ENCODE results near the gene MYH3.

Gene MYH3

GRCh38 chr17:10687499-10687898, 30.4 kb upstream of the MYH3 start:
- TF ChIP-seq CTCF (IDR thresholded peaks at IDR 0.05; ENCODE audit: insufficient read depth, low read length) (no peak), SPI1 (IDR thresholded peaks at IDR 0.05; ENCODE audit: borderline replicate concordance, low read depth) (no peak), GABPA (IDR thresholded peaks at IDR 0.05; ENCODE audit: low read depth) (no peak), REST (IDR thresholded peaks at IDR 0.05; ENCODE audit: insufficient replicate concordance, low read depth) (no peak), POLR2AphosphoS5 (IDR thresholded peaks at IDR 0.05; ENCODE audit: low read depth) (no peak)
- H3K4me3 ChIP-seq (replicated peaks; ENCODE audit: insufficient read depth, low read length): no peak overlapping the region
- no peak for DNase-seq (ENCODE audit: low read depth in 1 of 2, low spot score in 1 of 2)
- H3K27ac ChIP-seq (replicated peaks): no peak overlapping the region
- no peaks in the 10 kb centered on the region for H3K27me3 ChIP-seq (ENCODE audit: insufficient read depth, poor library complexity, severe bottlenecking)

DNA sequence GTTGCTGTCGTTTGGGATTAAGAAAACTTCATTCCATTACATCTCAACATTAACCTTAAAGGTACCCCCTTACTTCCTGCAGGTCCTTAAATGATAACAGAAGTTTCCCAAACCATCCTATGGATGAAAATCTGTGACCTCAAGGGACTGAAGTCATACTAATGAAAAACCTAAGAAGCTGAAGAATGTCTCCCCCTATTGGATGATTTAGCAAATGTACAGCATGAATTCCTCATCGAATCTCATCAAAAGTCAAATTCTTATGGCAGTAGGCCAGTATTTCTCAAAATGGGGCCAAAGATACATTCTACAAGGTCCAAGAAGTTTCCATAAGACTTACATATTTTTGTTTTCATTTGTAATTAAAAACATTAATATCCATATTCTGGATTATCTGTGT, 26.7 kb upstream of the MYH3 start:
- Histone ChIP-seq H3K27me3 (ENCODE audit: insufficient read depth, poor library complexity, severe bottlenecking) (no peaks in the 10 kb centered on the region), H3K4me3 (replicated peaks; ENCODE audit: insufficient read depth, low read length) (no peak overlapping the region), H3K27ac (replicated peaks) (no peak overlapping the region)
- no peak for DNase-seq (ENCODE audit: low read depth in 1 of 2, low spot score in 1 of 2)
- TF ChIP-seq SPI1 (IDR thresholded peaks at IDR 0.05; ENCODE audit: borderline replicate concordance, low read depth) (no peak), CTCF (IDR thresholded peaks at IDR 0.05; ENCODE audit: insufficient read depth, low read length) (peak; percentile 4)

DNA sequence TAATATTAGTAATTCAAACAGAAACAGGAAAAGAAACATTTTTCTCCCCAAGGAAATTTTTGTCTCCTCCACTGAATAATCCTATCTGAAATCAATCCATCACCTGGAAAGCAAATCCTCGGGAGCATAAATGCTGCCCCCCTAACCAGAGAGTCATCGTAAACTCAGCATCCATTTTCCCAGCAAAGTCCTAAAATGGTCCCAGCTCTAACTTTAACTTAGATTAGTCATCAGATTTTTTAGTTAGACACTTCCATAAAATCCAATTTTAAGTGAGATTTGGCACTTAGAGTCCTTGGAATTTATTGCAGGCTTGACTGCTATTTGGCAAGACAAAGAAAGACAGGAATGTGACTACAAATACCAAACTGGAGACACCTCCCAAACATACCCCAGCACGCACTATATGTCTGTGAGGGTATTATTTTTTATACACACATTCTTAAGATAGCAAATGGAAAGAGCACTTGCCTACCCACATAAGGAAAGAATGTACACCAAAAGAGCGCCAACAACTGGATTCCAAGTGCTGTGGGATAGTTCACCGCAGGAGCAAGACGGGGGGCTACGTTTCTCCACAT, 24.8 kb upstream of the MYH3 start:
- Histone ChIP-seq H3K4me3 (replicated peaks; ENCODE audit: insufficient read depth, low read length) (no peak overlapping the region), H3K27ac (replicated peaks) (no peak overlapping the region), H3K27me3 (ENCODE audit: insufficient read depth, poor library complexity, severe bottlenecking) (no peaks in the 10 kb centered on the region)
- DNase-seq (ENCODE audit: low read depth in 1 of 2, low spot score in 1 of 2): no peak
- TF ChIP-seq REST (IDR thresholded peaks at IDR 0.05; ENCODE audit: insufficient replicate concordance, low read depth): no peak
- TF ChIP-seq GABPA (IDR thresholded peaks at IDR 0.05; ENCODE audit: low read depth): no peak
- no peak for TF ChIP-seq POLR2AphosphoS5 (IDR thresholded peaks at IDR 0.05; ENCODE audit: low read depth)
- TF ChIP-seq SPI1 (IDR thresholded peaks at IDR 0.05; ENCODE audit: borderline replicate concordance, low read depth): no peak
- no peak for TF ChIP-seq CTCF (IDR thresholded peaks at IDR 0.05; ENCODE audit: insufficient read depth, low read length)

- H3K27ac ChIP-seq (replicated peaks): no peak overlapping the region
- no peak for DNase-seq (ENCODE audit: low read depth in 1 of 2, low spot score in 1 of 2)
Observed at GRCh38 chr17:10674704-10675103, 17.6 kb upstream of the MYH3 start.

More at GRCh38 chr17:10674704-10675103, 17.6 kb upstream of the MYH3 start:
- TF ChIP-seq CTCF (IDR thresholded peaks at IDR 0.05; ENCODE audit: insufficient read depth, low read length) (no peak), GABPA (IDR thresholded peaks at IDR 0.05; ENCODE audit: low read depth) (no peak), REST (IDR thresholded peaks at IDR 0.05; ENCODE audit: insufficient replicate concordance, low read depth) (no peak), POLR2AphosphoS5 (IDR thresholded peaks at IDR 0.05; ENCODE audit: low read depth) (no peak), SPI1 (IDR thresholded peaks at IDR 0.05; ENCODE audit: borderline replicate concordance, low read depth) (no peak)
- no peak overlapping the region for H3K4me3 ChIP-seq (replicated peaks; ENCODE audit: insufficient read depth, low read length)
- no peaks in the 10 kb centered on the region for H3K27me3 ChIP-seq (ENCODE audit: insufficient read depth, poor library complexity, severe bottlenecking)
